Panc1 (cell line): ENCODE data around the gene GRID1.

Source experiments
- POLR2AphosphoS5 ChIP-seq: IDR thresholded peaks from 2 replicates; pipeline ENCODE4 v1.6.1; 2012; ENCODE audit warnings: mild to moderate bottlenecking, low read depth, low read length, moderate library complexity
- TF ChIP-seq, protein P1 (sequence below): fragments of 450-650 bp; IDR thresholded peaks from 2 replicates; pipeline ENCODE4 v1.5.1; 2017; ENCODE audit warnings: mild to moderate bottlenecking

DNA sequence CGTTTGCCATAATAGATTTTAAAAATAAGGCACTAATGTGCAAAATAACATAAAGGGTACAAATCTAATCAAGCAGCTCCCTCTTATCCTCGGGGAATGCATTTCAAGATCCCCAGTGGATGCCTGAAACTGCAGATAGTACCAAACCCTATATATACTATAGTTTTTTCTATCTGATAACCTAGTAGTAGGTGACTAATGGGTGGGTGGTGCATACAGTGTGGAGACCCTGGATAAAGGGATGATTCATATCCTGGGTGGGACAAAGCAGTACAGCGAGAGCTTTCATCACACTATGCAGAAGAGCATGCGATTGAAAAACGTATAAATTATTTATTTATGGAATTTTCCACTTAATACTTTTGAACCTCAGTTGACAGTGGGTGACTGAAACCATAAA, 464.5 kb downstream of the GRID1 start:
- TF ChIP-seq, protein P1, sequence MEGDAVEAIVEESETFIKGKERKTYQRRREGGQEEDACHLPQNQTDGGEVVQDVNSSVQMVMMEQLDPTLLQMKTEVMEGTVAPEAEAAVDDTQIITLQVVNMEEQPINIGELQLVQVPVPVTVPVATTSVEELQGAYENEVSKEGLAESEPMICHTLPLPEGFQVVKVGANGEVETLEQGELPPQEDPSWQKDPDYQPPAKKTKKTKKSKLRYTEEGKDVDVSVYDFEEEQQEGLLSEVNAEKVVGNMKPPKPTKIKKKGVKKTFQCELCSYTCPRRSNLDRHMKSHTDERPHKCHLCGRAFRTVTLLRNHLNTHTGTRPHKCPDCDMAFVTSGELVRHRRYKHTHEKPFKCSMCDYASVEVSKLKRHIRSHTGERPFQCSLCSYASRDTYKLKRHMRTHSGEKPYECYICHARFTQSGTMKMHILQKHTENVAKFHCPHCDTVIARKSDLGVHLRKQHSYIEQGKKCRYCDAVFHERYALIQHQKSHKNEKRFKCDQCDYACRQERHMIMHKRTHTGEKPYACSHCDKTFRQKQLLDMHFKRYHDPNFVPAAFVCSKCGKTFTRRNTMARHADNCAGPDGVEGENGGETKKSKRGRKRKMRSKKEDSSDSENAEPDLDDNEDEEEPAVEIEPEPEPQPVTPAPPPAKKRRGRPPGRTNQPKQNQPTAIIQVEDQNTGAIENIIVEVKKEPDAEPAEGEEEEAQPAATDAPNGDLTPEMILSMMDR = no peak
- no peak for TF ChIP-seq POLR2AphosphoS5
